LNCAP (cell line): ENCODE results near the gene DPYD.

ENCODE experiments used
- TF ChIP-seq, protein P1 (sequence below): fragments of 450-650 bp; IDR thresholded peaks from 2 replicates; pipeline ENCODE4 v1.5.1; 2017; ENCODE audit warnings: mild to moderate bottlenecking

Gene DPYD

DNA sequence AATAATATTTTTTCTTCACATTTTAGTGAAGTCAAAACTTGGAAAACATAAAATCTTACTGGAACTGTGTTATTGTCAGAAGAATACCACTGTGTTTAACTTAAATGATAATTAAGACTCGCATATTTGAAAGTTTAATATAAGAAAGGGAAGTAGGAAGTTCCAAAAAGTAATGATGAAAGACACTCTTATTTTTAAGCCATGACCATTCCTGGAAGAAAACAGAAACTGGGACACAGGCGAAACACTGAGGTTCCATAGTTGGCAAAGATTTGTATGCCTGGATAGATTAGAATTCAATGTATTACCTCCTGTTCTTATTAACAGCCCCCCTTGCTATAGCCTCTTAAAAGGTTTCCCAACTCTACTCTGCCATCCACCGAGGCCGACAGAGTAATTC, 271.2 kb downstream of the DPYD start:
- TF ChIP-seq, protein P1, sequence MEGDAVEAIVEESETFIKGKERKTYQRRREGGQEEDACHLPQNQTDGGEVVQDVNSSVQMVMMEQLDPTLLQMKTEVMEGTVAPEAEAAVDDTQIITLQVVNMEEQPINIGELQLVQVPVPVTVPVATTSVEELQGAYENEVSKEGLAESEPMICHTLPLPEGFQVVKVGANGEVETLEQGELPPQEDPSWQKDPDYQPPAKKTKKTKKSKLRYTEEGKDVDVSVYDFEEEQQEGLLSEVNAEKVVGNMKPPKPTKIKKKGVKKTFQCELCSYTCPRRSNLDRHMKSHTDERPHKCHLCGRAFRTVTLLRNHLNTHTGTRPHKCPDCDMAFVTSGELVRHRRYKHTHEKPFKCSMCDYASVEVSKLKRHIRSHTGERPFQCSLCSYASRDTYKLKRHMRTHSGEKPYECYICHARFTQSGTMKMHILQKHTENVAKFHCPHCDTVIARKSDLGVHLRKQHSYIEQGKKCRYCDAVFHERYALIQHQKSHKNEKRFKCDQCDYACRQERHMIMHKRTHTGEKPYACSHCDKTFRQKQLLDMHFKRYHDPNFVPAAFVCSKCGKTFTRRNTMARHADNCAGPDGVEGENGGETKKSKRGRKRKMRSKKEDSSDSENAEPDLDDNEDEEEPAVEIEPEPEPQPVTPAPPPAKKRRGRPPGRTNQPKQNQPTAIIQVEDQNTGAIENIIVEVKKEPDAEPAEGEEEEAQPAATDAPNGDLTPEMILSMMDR = no peak

DNA sequence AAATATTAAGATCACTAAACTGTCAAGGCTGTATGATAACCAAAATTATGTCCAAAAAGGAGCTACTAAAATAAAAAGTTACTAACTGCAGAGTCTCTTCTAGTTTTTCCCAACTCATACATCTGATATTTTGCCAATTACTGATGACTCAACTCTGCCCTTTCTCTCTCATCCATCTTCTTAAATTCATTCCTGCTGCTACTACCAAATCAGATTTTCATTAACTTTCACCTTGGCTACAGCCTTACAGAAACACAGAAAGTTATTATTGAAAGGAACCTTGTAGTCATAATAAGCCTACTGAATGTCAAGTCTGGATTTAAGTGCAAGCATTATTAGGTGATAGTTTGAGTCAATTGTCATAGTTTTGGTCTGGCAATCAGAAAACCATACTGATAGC, 273.1 kb downstream of the DPYD start:
- TF ChIP-seq, protein P1 = no peak

DNA sequence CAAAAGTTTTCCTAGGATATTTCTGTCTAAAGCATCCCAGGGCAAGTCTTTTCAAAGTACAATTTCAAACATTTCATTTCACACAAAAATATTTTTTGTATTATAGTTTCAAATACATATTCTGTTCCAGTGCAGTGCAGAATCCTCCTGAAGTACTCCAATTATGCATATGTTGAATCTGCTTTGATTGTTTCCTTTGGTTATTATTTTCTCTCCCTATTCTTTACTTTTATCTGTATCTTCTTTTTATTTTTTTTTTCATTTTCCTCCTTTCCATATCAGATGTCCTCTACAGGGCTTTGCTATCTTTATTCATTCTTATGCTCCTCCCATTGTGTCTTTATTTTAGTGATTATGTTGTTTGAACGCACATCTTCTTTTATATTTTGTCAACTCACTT, 274.8 kb downstream of the DPYD start:
- TF ChIP-seq, protein P1 = no peak

DNA sequence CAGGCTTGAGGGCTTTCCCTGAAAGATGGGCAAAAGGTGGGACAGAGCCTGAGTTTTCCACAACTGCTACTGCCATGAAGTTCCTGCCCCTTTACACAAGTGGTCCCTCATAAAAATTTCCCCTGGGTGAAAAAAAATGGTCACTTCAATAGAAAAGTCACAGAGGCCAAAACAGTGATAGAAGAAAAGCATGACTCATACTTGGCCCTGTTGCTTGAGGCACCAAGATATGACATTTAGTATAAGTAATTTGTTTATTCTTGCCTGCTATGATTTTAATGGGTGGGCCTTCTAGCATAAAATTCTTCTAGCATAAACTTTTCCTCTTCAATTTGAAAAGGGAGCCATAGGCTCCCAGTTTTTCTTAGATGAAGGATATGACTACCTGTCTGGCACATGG, 280.2 kb downstream of the DPYD start:
- TF ChIP-seq, protein P1 = no peak

DNA sequence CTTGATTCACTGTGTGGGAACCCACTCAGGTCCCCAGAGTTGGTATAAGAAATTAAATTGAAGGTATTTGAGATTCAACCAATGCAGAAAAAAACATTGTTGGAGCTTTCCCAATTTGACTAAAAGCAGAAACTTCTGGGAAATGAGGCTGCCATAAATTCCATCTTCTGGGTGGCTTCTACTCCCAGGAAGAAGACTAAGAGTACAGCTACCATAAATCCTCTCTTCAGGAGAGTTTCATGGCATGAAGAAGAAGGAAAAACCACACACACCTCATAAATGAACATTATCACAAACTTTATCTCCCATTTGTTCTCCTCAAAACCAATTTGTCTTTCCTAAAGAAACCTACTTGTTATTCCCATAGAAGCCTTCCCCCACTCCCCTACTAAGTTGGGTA, 283.9 kb downstream of the DPYD start:
- TF ChIP-seq, protein P1 = no peak

DNA sequence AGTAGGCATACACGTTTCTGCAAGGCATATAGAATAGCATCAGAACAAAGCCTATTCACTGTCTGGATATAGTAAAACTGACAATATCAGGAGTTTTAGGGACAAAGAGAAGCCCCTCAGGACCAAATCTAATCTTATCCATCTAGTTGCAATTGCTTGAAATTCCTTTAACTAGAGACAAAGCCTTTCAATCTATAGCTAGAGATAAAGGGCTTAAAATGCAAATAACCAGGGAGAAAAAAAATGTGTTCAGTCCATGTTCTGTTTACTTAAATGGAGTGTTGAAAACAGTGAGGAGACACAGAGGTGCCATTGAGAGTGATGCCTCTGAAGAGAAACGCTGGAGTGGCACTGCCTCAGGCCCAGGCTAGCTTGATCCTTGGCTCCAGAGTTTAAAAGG, 286.1 kb downstream of the DPYD start:
- TF ChIP-seq, protein P1 = no peak

DNA sequence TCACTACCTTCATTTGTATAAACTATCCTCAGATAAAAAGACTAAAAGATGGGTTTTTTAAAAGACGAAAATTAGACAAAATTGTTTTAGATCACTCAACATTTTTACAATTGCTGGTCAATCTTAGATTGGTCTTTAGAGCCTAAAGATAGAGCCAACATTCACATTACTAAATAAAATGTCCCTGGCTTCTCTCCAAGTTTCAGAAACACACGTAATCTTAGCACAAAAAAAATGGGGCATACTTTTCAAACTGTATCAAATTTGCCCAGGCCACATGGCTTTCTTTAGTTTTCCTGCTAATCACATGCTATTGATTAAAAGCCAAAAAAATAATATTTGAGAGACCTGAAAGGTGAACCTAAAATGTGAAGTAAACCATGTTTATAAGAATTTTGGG, 288.1 kb downstream of the DPYD start:
- TF ChIP-seq, protein P1 = no peak

DNA sequence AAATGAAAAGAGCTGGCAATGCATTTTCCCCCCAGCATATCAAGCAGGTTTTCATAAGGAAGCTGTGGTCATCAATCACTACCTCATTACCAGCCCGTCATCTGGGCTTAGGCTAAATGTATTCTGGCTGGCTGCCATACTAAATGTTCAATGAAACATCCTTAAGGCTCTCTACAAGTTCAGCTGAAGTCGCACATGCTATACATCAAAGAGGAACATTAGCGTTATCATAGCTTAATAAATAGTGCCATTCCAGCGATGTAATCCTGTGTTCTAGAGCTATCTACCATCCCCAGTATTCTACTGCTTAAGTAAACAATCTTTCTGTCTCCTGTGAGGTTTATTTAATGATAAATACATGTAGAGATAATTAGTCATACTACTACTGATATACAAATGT, 288.8 kb downstream of the DPYD start:
- TF ChIP-seq, protein P1 = no peak
